GM12891 (cell line): ENCODE measurements around the gene NRSN1.

Experiments
- PAX5 ChIP-seq: IDR thresholded peaks from 2 replicates; pipeline ENCODE4 v1.6.1; 2011; ENCODE audit warnings: low read length, moderate library complexity, mild to moderate bottlenecking; ENCODE audit not compliant: insufficient read depth, severe bottlenecking
- POLR2A ChIP-seq: IDR thresholded peaks from 2 replicates; pipeline ENCODE4 v1.6.1; 2011; ENCODE audit warnings: low read depth, low read length, control low read depth
- POLR2AphosphoS5 ChIP-seq: IDR thresholded peaks from 2 replicates; pipeline ENCODE4 v1.6.1; 2011; ENCODE audit warnings: low read depth, low read length, control low read depth
- POU2F2 ChIP-seq: IDR thresholded peaks from 2 replicates; pipeline ENCODE4 v1.6.1; 2011; ENCODE audit warnings: low read depth, mild to moderate bottlenecking, control low read depth, low read length, moderate library complexity
- SPI1 ChIP-seq: IDR thresholded peaks from 2 replicates; pipeline ENCODE4 v1.6.1; 2011; ENCODE audit warnings: low read depth, low read length, control low read depth
- TAF1 ChIP-seq: IDR thresholded peaks from 2 replicates; pipeline ENCODE4 v1.6.1; 2011; ENCODE audit warnings: low read depth, low read length, control low read depth

DNA sequence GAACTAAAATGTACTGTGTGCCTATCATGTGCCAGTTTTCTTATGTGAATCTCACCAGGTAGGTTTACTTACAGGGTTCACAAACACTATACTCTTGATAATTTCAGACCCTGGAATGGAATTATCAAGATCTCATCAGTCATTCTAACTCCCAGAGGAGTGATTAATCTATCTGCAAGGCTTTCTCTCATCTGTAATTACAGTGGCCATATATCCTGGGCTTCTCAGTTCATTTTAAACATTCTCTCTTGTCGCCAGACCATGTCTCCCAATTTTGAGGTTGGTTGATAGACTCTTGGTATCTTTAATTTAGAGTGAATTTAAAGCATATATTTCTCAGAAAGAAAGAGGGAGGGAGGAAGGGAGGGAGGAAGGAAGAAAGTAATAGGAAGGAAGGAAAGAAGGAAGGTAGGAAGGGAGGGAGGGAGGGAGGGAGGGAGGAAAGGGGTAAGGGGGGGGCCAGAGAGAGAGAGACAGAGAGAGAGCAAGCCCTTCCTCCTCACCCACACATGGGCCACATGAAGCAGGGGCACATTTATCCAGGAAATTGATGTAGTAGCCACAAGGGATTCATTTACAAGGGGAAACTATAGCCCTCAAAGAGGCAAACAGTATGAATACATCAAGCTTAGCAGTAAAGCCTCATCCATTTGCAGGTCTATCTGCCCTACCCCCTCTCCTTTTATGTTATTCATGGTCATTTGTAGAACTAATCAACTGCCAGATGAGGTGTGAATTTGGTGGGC is 25.8 kb upstream of the NRSN1 start:
- TF ChIP-seq POLR2A: no peak
- no peak for TF ChIP-seq PAX5
- TF ChIP-seq POLR2AphosphoS5: no peak
- no peak for TF ChIP-seq TAF1
- TF ChIP-seq SPI1: no peak
- no peak for TF ChIP-seq POU2F2
